ENCODE data around the gene FBXL22. TPM values are rescaled to one million over a fixed set of nuclear protein-coding genes. Genes with fewer than 3 reads are reported as not detected.

Gene FBXL22, protein sequence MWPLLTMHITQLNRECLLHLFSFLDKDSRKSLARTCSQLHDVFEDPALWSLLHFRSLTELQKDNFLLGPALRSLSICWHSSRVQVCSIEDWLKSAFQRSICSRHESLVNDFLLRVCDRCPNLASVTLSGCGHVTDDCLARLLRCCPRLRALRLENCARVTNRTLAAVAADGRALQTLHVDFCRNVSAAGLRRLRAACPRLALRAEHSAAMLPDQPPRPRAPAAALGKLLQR
- total RNA-seq, result 0.59 and 1.8 TPM in 2 replicates

DNA sequence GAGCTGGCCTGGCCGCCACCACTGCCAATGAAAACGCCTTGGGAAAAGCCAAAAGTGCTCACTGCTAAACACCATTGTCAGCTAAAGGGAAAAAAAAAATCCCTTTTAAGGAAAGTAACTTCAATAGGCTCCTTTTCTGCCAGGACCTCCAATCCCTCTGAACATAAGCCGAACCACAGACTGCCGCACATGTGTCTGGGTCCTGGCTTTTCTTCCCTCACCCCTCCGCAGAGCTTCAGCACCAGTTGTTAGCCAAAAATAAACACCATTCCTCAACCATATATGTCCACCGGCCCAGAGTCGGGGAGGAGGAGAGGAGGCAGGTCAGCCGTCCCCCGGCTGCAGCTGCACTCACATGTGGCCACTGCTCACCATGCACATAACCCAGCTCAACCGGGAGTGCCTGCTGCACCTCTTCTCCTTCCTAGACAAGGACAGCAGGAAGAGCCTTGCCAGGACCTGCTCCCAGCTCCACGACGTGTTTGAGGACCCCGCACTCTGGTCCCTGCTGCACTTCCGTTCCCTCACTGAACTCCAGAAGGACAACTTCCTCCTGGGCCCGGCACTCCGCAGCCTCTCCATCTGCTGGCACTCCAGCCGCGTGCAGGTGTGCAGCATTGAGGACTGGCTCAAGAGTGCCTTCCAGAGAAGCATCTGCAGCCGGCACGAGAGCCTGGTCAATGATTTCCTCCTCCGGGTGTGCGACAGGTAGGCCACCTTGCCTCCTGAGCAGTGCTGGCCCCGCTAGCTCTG lies at the start of gene FBXL22:
Gene FBXL22, plus strand, starts transcription at position 350 of the 753 bp plus-strand sequence. Its CDS starts 6 bp downstream, at position 356.
- peaks cover 2% of the 10 kb centered on the region for H4K20me1 ChIP-seq (ENCODE audit: insufficient read depth, low read length)
- DNase-seq (ENCODE audit: insufficient read length, low spot score, missing footprints), result peak; percentile 89

DNA sequence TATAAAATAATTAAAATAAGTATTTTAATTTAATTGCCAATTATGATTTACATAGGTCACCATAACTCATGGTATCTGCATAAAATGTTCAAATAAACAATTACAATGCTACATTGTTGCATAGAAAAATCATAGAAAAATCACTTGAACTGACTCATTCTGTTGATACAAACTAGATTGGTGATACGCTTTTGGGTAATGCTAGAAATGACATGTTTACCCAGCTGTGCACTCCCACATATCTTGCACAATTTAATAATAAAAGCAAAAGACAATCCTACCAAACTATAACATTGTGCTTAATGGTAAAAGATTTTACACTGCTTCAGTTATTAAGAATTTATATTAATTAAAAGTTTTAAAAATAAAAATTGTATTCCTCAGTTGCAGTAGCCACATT lies 45.8 kb upstream of the FBXL22 start:
- DNase-seq (ENCODE audit: insufficient read length, low spot score, missing footprints), result no peak
- Histone ChIP-seq H3K4me2 (ENCODE audit: insufficient read depth, low read length) (no peak overlapping the region), H3K27ac (ENCODE audit: low read depth, low read length) (peak overlapping the region; percentile 90), H3K4me1 (ENCODE audit: insufficient read depth, low read length) (peaks cover 40% of the 10 kb centered on the region), H3K36me3 (ENCODE audit: insufficient read depth, low read length) (peaks cover 3% of the 10 kb centered on the region), H3K4me3 (ENCODE audit: insufficient read depth, low read length) (no peak overlapping the region), H3K9me3 (ENCODE audit: low read depth, low read length) (no peaks in the 10 kb centered on the region), H2AFZ (ENCODE audit: low read length) (no peak overlapping the region), H3K79me2 (ENCODE audit: insufficient read depth, low read length) (peaks cover 13% of the 10 kb centered on the region), H4K20me1 (ENCODE audit: insufficient read depth, low read length) (peaks cover 12% of the 10 kb centered on the region), H3K27me3 (ENCODE audit: insufficient read depth, low read length) (no peaks in the 10 kb centered on the region)
- no peak for TF ChIP-seq CTCF (IDR thresholded peaks at IDR 0.05; ENCODE audit: extremely low read depth, low read depth, low read length)

More for the DNA sequence above, at the start of gene FBXL22:
- no peak for TF ChIP-seq CTCF (IDR thresholded peaks at IDR 0.05; ENCODE audit: extremely low read depth, low read depth, low read length)
- peaks cover 11% of the 10 kb centered on the region for H3K36me3 ChIP-seq (ENCODE audit: insufficient read depth, low read length)
- H3K4me2 ChIP-seq (ENCODE audit: insufficient read depth, low read length), result peak within 1 kb of the TSS; percentile 67
- peak within 1 kb of the TSS; percentile 35 for H3K4me3 ChIP-seq (ENCODE audit: insufficient read depth, low read length)
- no peaks in the 10 kb centered on the region for H3K27me3 ChIP-seq (ENCODE audit: insufficient read depth, low read length)
- no peaks in the 10 kb centered on the region for H3K9me3 ChIP-seq (ENCODE audit: low read depth, low read length)
- peaks cover 34% of the 10 kb centered on the region for H3K4me1 ChIP-seq (ENCODE audit: insufficient read depth, low read length)
- peak within 1 kb of the TSS; percentile 73 for H3K27ac ChIP-seq (ENCODE audit: low read depth, low read length)
- peaks cover 14% of the 10 kb centered on the region for H3K79me2 ChIP-seq (ENCODE audit: insufficient read depth, low read length)
- peak within 1 kb of the TSS; percentile 54 for H2AFZ ChIP-seq (ENCODE audit: low read length)

DNA sequence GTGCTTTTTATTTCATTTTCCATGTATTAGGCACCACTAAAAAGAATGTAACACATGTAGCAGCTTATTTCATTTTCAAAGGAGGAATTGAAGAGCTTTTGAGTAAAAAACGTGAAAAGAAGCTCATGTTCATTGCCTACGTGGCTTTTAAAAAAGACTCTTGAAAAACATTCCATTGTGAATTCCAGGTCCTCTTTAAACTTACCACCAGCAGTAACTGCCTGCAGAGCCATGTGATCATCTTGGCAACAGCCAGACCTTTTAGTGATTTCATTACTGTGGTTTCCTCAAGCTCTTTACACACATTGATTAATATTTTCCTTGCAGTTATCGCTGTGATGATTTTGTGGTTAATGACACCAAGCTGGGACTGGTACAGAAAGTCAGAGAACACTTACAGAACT lies 43.8 kb upstream of the FBXL22 start:
- H3K4me2 ChIP-seq (ENCODE audit: insufficient read depth, low read length), result peak overlapping the region; percentile 74
- peaks cover 40% of the 10 kb centered on the region for H3K4me1 ChIP-seq (ENCODE audit: insufficient read depth, low read length)
- no peak overlapping the region for H2AFZ ChIP-seq (ENCODE audit: low read length)
- H3K9me3 ChIP-seq (ENCODE audit: low read depth, low read length), result no peaks in the 10 kb centered on the region
- peaks cover 14% of the 10 kb centered on the region for H3K79me2 ChIP-seq (ENCODE audit: insufficient read depth, low read length)
- peaks cover 13% of the 10 kb centered on the region for H4K20me1 ChIP-seq (ENCODE audit: insufficient read depth, low read length)
- peak overlapping the region; percentile 90 for H3K27ac ChIP-seq (ENCODE audit: low read depth, low read length)
- H3K36me3 ChIP-seq (ENCODE audit: insufficient read depth, low read length), result peaks cover 13% of the 10 kb centered on the region
- TF ChIP-seq CTCF (IDR thresholded peaks at IDR 0.05; ENCODE audit: extremely low read depth, low read depth, low read length), result no peak
- peak; percentile 80 for DNase-seq (ENCODE audit: insufficient read length, low spot score, missing footprints)
- peak overlapping the region; percentile 46 for H3K4me3 ChIP-seq (ENCODE audit: insufficient read depth, low read length)
- no peaks in the 10 kb centered on the region for H3K27me3 ChIP-seq (ENCODE audit: insufficient read depth, low read length)

DNA sequence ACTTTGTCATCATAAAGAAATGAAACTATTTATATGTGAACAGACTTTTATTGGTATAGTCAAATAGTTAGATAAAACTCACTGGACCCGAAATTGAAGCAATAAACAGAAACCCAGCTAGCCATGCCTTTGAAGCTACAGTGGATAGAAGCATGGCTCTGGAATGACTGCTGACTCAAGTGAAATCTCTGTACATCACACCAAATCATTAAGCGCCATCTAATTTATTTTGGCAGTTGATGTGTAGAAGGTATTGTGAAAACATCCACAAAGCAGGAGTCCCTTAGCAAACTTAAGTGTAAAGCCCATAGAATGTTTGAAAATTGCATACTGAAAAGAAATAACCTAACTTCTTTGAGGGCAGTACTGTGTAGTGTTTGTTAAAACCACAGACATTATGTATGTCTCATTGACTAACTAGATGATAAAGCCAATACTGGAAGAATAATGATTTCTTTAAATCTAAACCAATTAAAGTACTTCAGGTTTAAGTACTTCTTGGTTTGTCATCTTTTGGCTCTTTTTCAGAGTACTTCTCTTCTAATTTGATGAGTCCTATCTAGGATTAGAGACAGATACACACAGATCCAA lies 42.8 kb upstream of the FBXL22 start:
- Histone ChIP-seq H3K4me3 (ENCODE audit: insufficient read depth, low read length) (no peak overlapping the region), H3K4me1 (ENCODE audit: insufficient read depth, low read length) (peaks cover 40% of the 10 kb centered on the region), H3K27me3 (ENCODE audit: insufficient read depth, low read length) (no peaks in the 10 kb centered on the region), H4K20me1 (ENCODE audit: insufficient read depth, low read length) (peaks cover 13% of the 10 kb centered on the region), H3K9me3 (ENCODE audit: low read depth, low read length) (no peaks in the 10 kb centered on the region), H3K27ac (ENCODE audit: low read depth, low read length) (peak overlapping the region; percentile 90), H3K79me2 (ENCODE audit: insufficient read depth, low read length) (peaks cover 14% of the 10 kb centered on the region), H2AFZ (ENCODE audit: low read length) (no peak overlapping the region), H3K4me2 (ENCODE audit: insufficient read depth, low read length) (no peak overlapping the region), H3K36me3 (ENCODE audit: insufficient read depth, low read length) (peaks cover 15% of the 10 kb centered on the region)
- TF ChIP-seq CTCF (IDR thresholded peaks at IDR 0.05; ENCODE audit: extremely low read depth, low read depth, low read length), result no peak
- DNase-seq (ENCODE audit: insufficient read length, low spot score, missing footprints), result no peak
